Measurements from ENCODE around the gene PODXL2.

Gene PODXL2

DNA sequence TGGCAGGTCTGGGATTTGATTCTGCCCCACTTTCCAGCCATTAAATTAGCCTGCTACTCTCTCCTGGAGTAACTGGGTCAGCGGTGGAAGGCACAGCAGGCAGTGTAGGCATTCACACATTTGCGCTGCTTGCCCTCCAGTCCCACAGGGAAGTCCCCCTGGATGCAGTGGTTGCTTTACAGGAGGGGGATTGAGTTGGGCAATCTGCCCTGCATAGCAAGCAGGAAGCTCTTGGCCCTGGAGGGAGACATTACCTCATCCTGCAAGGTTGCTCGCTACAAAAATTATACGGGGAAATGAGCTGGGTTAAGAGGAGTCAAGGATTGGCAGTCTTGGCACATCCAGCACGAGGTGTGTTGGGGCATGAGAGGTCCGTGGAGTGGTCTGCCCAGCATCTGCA, 16.0 kb upstream of the PODXL2 start:
- TF ChIP-seq GATA1 (IDR thresholded peaks at IDR 0.05; ENCODE audit: low read depth, low read length) (no peak), POLR2A (IDR thresholded peaks at IDR 0.05; ENCODE audit: low read length) (no peak)
- DNase-seq = no peak

DNA sequence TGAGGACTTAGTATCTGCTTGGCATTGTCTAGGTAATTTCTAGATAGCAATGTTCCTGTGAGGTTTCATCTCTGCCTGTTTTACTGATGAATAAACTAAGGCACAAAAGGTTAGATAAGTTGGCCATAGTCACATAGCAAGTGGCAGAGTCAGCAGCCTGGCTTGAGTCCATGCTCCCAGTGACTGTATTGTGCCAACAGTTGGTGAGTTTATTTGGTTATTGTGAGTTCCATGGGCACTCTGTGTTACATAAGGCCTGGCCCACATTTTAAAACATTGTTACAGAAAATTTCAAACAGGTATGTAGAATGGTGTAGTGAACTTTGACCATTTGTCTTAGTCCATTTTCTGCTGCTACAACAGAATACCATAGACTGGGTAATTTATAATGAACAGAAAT, 15.6 kb upstream of the PODXL2 start:
- no peak for DNase-seq
- TF ChIP-seq POLR2A (IDR thresholded peaks at IDR 0.05; ENCODE audit: low read length) = no peak
- no peak for TF ChIP-seq GATA1 (IDR thresholded peaks at IDR 0.05; ENCODE audit: low read depth, low read length)

- DNase-seq = no peak
- TF ChIP-seq POLR2A (IDR thresholded peaks at IDR 0.05; ENCODE audit: low read length) = no peak
- no peak for TF ChIP-seq GATA1 (IDR thresholded peaks at IDR 0.05; ENCODE audit: low read depth, low read length)
Observed at GRCh38 chr3:127614928-127615589, 13.9 kb upstream of the PODXL2 start.

- TF ChIP-seq POLR2A (IDR thresholded peaks at IDR 0.05; ENCODE audit: low read length) (no peak), GATA1 (IDR thresholded peaks at IDR 0.05; ENCODE audit: low read depth, low read length) (no peak)
- DNase-seq = no peak
Observed at GRCh38 chr3:127615631-127616305, 13.2 kb upstream of the PODXL2 start.

DNA sequence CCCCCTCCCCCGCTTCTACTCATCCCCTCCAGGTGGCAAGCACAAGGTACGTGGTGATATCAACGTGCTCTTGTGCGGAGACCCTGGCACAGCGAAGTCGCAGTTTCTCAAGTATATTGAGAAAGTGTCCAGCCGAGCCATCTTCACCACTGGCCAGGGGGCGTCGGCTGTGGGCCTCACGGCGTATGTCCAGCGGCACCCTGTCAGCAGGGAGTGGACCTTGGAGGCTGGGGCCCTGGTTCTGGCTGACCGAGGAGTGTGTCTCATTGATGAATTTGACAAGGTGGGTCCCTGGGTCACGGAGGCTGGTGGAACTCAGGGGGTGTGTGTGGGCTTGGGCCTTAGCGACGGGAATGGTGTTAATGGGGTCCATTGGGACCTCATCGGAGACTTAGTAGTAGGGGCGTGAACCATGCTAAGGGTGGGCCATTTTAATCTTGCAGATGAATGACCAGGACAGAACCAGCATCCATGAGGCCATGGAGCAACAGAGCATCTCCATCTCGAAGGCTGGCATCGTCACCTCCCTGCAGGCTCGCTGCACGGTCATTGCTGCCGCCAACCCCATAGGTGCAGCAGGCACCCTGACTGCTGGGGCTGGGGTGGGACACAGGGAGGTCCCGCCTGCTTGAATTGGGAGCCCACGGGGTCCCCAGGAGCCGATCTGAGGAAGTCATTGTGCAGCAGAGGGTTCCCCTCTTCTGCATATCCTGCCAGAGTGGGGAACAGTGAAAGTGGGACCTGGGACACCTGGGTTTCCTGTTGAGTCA, 12.0 kb upstream of the PODXL2 start:
- DNase-seq = no peak
- no peak for TF ChIP-seq POLR2A (IDR thresholded peaks at IDR 0.05; ENCODE audit: low read length)

DNA sequence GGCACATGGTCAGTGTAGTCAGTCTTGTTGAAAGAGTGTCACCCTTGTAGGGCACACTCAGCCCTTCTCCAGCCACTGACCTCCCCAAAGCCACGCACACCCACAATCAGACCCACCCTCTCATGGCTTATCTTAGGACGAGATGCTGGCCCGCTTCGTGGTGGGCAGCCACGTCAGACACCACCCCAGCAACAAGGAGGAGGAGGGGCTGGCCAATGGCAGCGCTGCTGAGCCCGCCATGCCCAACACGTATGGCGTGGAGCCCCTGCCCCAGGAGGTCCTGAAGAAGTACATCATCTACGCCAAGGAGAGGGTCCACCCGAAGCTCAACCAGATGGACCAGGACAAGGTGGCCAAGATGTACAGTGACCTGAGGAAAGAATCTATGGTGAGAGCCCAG, 10.1 kb upstream of the PODXL2 start:
- DNase-seq = no peak
- TF ChIP-seq POLR2A (IDR thresholded peaks at IDR 0.05; ENCODE audit: low read length) = no peak
- no peak for TF ChIP-seq GATA1 (IDR thresholded peaks at IDR 0.05; ENCODE audit: low read depth, low read length)

DNA sequence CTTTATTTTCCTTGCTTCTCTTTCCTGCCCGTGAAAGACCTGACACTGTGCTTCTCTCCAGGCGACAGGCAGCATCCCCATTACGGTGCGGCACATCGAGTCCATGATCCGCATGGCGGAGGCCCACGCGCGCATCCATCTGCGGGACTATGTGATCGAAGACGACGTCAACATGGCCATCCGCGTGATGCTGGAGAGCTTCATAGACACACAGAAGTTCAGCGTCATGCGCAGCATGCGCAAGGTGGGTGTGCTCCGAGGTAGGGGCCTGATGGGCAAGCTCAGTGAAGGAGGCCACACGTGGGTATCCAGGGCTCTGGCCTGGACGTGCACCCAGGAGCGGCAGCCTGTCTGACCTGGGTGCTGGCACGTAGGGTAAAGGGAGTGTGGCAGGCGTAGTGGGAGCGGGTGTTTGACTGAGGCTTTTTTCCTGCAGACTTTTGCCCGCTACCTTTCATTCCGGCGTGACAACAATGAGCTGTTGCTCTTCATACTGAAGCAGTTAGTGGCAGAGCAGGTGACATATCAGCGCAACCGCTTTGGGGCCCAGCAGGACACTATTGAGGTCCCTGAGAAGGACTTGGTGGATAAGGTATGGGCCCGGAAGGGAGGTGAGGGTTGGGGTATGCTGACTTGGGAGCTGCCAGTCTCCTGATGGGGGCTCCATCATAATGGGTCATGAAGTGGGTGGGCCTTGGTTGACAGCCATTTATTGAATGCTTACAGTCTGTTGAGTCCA, 8.2 kb upstream of the PODXL2 start:
- DNase-seq = no peak
- TF ChIP-seq GATA1 (IDR thresholded peaks at IDR 0.05; ENCODE audit: low read depth, low read length) = no peak
- TF ChIP-seq POLR2A (IDR thresholded peaks at IDR 0.05; ENCODE audit: low read length) = no peak

- TF ChIP-seq GATA1 (IDR thresholded peaks at IDR 0.05; ENCODE audit: low read depth, low read length) (no peak), POLR2A (IDR thresholded peaks at IDR 0.05; ENCODE audit: low read length) (no peak)
Observed at GRCh38 chr3:127622031-127622430, 7.0 kb upstream of the PODXL2 start.

DNA sequence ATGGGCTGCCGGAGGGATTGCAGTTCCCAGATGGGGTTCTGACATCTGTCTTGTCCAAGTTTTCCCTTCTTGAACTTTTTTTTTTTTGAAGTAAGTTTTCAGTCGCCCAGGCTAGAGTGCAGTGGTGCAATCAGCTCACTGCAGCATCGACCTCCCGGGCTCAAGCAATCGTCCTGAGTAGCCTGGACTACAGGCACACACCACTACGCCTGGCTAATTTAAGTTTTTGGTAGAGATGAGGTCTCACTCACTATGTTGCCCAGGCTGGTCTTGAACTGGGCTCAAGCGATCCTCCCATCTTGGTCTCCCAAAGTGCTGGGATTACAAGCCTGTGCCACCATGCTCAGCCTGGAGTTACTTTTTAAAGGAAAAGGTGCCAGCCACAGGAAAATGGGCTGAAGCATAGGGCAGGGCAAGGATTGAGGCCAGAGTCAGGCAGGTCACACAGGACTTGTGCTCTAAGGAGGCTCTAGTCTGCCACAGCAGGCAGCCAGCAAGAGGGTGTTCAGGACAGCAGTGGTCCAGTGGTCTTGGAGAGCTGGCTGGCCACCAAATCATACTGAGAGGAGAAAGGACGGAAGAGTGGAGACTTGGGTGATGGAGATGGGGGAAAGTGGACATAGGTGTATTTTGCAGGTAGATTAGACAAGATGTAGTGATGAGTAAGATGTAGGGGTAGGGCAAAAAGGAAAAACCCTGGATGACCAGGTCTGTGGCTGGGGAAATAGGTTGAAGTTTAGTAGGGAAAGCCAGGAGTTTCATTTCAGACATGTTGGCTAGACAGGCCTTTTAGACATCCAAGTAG, 6.0 kb upstream of the PODXL2 start:
- TF ChIP-seq POLR2A (IDR thresholded peaks at IDR 0.05; ENCODE audit: low read length) = no peak
- TF ChIP-seq GATA1 (IDR thresholded peaks at IDR 0.05; ENCODE audit: low read depth, low read length) = no peak
- no peak for DNase-seq

More at GRCh38 chr3:127622031-127622430, 7.0 kb upstream of the PODXL2 start:
- DNase-seq = no peak

DNA sequence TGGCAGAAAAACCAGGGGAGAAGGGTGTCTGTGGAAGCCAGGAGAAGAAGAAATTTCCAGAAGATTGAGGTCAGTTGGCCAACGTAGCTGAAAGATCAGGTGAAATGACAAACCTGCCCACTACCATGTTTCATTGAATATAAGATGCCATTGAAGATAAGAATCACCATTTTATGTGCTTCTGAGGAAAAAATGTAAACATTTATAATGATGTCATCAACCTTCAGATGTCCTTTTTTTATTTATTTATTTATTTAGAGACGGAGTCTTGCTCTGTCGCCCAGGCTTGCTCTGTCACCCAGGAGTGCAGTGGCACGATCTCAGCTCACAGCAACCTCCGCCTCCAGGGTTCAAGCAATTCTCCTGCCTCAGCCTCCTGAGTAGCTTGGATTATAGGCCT, 4.9 kb upstream of the PODXL2 start:
- TF ChIP-seq GATA1 (IDR thresholded peaks at IDR 0.05; ENCODE audit: low read depth, low read length) (no peak), POLR2A (IDR thresholded peaks at IDR 0.05; ENCODE audit: low read length) (no peak)
- DNase-seq = no peak

GRCh38 chr3:127625821-127626220, 3.2 kb upstream of the PODXL2 start:
- TF ChIP-seq POLR2A (IDR thresholded peaks at IDR 0.05; ENCODE audit: low read length) = no peak
- TF ChIP-seq GATA1 (IDR thresholded peaks at IDR 0.05; ENCODE audit: low read depth, low read length) = no peak
- no peak for DNase-seq

DNA sequence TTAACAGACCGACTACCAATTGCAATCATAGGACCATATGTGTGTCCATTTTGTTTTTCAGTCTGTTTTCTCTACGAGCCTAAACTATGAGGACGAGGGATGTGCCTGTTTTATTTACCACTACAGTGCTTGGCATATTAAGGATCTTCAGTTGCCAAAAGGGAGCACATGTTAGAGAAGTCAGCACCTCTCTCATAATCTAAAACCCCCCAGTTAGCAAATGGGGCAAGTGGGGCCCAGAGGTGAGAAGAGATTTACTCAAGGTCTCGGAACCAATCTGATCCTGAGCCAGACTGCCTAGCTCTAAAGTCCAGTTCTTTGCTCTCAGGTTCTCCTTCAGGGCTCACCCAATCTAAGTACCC, 578 bp upstream of the PODXL2 start:
- TF ChIP-seq POLR2A (IDR thresholded peaks at IDR 0.05; ENCODE audit: low read length) = no peak
- TF ChIP-seq GATA1 (IDR thresholded peaks at IDR 0.05; ENCODE audit: low read depth, low read length) = no peak
- no peak for DNase-seq
